Activated CD4-positive, alpha-beta T cell treated with anti-CD3 and anti-CD28 coated beads, Interleukin-2, amount 10 ng/mL, durations not matched to agents 24 days and 14 days (primary cell): ENCODE measurements around the gene C11orf98. TPM values are rescaled to one million over a fixed set of nuclear protein-coding genes. Genes with fewer than 3 reads are reported as not detected.
"Not testable (repeated sequence)": the region's sequence is repeated elsewhere in the genome, so short reads cannot be mapped to it uniquely, and the experiment has no call there.

Experiments used
- DNase-seq: peaks from one replicate; pipeline ENCODE4 v3.0.0; 2022
- H3K27ac Mint-ChIP-seq: one replicate; pipeline ENCODE4 v1.8.0; 2022; ENCODE audit warnings: mild to moderate bottlenecking, mixed read lengths
- H3K27me3 Mint-ChIP-seq: one replicate; pipeline ENCODE4 v1.8.0; 2022; ENCODE audit warnings: mixed read lengths
- H3K36me3 Mint-ChIP-seq: one replicate; pipeline ENCODE4 v1.8.0; 2022; ENCODE audit warnings: low read depth, mild to moderate bottlenecking, mixed read lengths
- H3K4me1 Mint-ChIP-seq: one replicate; pipeline ENCODE4 v1.8.0; 2021; ENCODE audit warnings: mixed read lengths
- H3K4me3 Mint-ChIP-seq: one replicate; pipeline ENCODE4 v1.8.0; 2022; ENCODE audit warnings: mild to moderate bottlenecking, moderate library complexity, mixed read lengths
- H3K9me3 Mint-ChIP-seq: one replicate; pipeline ENCODE4 v1.8.0; 2021; ENCODE audit warnings: mixed read lengths
- intact Hi-C: fragments of 100-400 bp; cut with micrococcal nuclease; formaldehyde crosslinking; loops from one replicate; pipeline ENCODE4 v1.15.1; 2023
- total RNA-seq: library from RNA; stranded (reverse); gene quantifications from 2 replicates; pipeline ENCODE4 v1.2.3, GENCODE V29; 2022

Gene C11orf98
- total RNA-seq, 1 donor from 2014 or later, result 147 TPM

DNA sequence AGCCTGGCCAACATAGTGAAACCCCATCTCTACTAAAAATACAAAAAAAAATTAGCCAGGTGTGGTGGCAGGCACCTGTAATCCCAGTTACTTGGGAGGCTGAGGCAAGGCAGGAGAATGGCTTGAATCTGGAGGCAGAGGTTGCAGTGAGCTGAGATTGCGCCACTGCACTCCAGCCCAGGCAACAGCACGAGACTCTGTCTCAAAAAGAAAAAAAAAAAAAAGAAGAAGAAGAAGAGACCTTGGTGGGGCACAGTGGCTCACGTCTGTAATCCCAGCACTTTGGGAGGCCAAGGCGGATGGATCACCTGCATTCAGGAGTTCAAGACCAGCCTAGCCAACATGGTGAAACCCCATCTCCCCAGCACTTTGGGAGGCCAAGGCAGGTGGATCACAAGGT, 38.9 kb upstream of the C11orf98 start:
- peaks cover 20% of the 10 kb centered on the region for H3K36me3 Mint-ChIP-seq
- intact Hi-C loops, H3K27ac Mint-ChIP-seq, H3K9me3 Mint-ChIP-seq, H3K27me3 Mint-ChIP-seq, DNase-seq, H3K4me3 Mint-ChIP-seq: not testable (repeated sequence)
- H3K4me1 Mint-ChIP-seq, result peaks cover 27% of the 10 kb centered on the region

DNA sequence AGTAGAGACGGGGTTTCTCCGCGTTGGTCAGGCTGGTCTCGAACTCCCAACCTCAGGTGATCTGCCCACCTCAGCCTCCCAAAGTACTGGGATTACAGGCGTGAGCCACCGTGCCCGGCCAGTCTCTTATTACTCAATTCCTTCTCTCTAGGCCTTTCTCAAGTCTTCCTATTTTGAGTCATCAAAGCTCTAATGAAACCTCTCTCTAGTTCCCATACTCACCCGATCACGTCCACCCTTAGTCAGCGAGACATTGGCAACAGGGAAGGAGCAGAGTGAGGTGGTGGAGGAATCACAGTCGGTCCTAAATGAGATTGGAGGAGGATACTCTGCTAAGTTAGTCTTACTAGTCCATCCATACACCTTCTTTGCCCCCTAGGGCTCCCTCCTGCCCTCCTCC, 37.2 kb upstream of the C11orf98 start:
- DNase-seq, result no peak
- H3K4me1 Mint-ChIP-seq, result peaks cover 14% of the 10 kb centered on the region
- intact Hi-C loops, result no loop called here
- no peaks in the 10 kb centered on the region for H3K9me3 Mint-ChIP-seq
- H3K27ac Mint-ChIP-seq, result no peak overlapping the region
- peaks cover 20% of the 10 kb centered on the region for H3K36me3 Mint-ChIP-seq
- no peak overlapping the region for H3K4me3 Mint-ChIP-seq
- H3K27me3 Mint-ChIP-seq, result no peaks in the 10 kb centered on the region

DNA sequence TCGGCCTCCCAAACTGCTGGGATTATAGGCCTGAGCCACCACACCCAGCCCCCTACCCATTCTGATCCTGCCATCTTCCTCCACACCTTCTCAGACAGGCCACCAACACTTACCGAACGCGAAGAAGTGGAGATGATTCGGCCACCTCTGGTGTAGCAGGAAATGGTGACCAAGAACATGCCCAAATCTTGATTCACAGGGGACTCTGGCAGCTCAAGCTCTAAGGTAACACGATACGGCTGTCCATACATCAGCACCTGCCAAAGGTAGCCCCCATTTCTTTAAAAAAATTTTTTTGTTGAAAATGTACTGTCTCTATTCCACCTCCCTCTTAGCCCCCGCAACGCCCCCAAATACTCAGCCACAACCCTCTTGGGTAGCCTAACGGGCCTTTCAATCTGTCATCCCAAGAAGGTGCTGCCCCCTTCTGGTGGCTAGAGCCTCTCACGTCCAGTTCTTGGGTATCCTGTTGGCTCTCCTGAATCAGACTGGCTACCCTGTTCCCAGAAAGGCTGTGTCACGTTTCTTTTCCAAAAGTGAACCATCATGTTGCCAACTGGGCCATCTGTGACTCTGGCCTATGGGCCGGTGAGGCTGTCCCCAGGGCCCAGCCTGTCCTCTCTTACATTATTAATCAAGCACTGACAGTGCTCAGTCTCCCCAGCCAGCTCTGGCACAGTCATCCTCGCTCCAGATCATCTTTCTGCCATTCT, 29.6 kb upstream of the C11orf98 start:
- H3K27me3 Mint-ChIP-seq, result no peaks in the 10 kb centered on the region
- H3K9me3 Mint-ChIP-seq, result no peaks in the 10 kb centered on the region
- peak; percentile 93 for DNase-seq
- H3K36me3 Mint-ChIP-seq, result peaks cover 26% of the 10 kb centered on the region
- intact Hi-C loops, result loop anchor here (5.0 kb wide), 2 partner anchors 102 to 302 kb away; partner anchors contain the start of gene TUT1
- no peak overlapping the region for H3K4me3 Mint-ChIP-seq
- peaks cover 7% of the 10 kb centered on the region for H3K4me1 Mint-ChIP-seq
- H3K27ac Mint-ChIP-seq, result peak overlapping the region; percentile 68

DNA sequence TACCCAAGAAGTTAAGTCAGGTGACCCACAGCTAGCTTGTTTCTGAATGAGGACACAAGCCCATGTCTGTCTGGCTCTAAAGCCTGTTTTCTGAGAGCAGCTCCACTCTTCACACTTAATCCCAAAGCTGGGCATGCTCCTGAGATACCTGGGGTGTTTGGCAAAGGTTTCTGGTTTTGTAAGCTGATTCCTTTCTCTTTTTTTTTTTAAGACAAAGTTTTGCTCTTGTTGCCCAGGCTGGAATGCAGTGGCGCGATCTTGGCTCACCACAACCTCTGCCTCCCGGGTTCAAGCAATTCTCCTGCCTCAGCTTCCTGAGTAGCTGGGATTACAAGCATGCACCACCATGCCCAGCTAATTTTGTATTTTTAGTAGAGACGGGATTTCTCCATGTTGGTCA, 28.6 kb upstream of the C11orf98 start:
- not testable (repeated sequence) for H3K9me3 Mint-ChIP-seq, H3K4me3 Mint-ChIP-seq, DNase-seq, H3K4me1 Mint-ChIP-seq, H3K27me3 Mint-ChIP-seq, H3K27ac Mint-ChIP-seq
- peaks cover 30% of the 10 kb centered on the region for H3K36me3 Mint-ChIP-seq
- intact Hi-C loops, result loop anchor here (5.0 kb wide), 2 partner anchors 101 to 301 kb away; partner anchors contain the start of gene TUT1

DNA sequence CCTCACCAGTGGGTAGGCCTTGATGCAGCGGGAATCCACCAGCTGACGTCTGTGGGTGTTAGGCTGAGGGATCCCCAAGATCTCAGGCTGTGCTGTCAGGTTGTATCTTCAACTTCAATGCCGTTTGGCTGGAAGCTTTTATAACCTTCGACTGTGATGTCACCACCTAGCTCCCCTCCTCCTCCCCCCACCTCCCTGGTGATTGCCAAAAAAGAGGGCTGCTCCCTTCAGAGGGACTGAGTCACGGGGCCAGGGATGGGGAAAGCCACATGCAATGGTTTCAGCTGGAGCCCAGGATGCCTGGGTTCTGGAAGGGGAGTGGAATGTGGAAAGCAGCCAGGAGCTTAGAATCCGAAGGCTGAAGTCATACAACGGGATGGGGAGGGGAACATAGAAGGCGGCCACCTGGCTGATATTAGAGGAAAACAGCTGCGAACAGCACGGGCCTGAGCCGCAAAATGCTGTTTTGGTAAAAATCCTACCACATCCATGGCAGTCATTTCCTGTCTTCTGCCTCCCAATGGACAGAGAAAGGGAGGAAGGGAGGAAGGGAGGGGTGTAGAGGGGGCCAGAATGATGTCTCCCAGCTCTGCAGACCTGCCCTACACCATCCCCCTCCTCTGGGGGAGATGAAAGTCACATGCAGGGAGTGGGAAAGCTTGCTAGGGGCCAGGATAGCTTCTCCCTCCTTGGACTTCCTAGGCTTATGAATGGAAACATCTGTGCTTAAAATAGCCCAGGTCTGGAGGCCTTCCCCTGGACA, 24.6 kb upstream of the C11orf98 start, which contains the start of gene LRRN4CL:
TSS of gene LRRN4CL (minus strand) at position 110 of the 763 bp plus-strand sequence. CDS start 1,022 bp downstream, outside the sequence.
- intact Hi-C loops, result loop anchor here (5.0 kb wide), 2 partner anchors 97 to 297 kb away; partner anchors contain the start of gene TUT1
- H3K4me3 Mint-ChIP-seq, result no peak within 1 kb of the TSS

DNA sequence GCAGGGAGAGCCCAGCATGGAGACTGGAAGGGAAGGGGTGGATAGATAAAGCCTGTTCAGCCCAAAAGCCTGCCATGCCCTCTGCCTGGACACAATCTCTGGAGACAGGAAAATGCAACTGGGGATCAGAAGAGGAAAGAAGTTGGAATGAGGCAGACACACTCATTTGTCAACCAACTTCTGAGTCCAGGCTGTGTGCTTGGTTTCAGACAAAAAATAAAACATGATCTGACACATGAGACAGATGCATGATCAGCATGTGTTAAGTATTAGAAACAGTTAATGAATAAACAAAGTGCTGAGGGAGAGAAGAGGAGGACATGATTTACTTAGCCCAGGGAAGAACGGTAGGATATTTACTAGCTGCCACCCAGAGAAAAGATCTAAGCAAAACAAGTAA, 23.5 kb upstream of the C11orf98 start:
- intact Hi-C loops, result no loop called here
- no peak for DNase-seq
- H3K27ac Mint-ChIP-seq, result no peak overlapping the region
- peaks cover 23% of the 10 kb centered on the region for H3K36me3 Mint-ChIP-seq
- H3K4me1 Mint-ChIP-seq, result no peaks in the 10 kb centered on the region
- peaks cover 9% of the 10 kb centered on the region for H3K27me3 Mint-ChIP-seq
- H3K9me3 Mint-ChIP-seq, result no peaks in the 10 kb centered on the region
- no peak overlapping the region for H3K4me3 Mint-ChIP-seq

More for the DNA sequence above, 24.6 kb upstream of the C11orf98 start, which contains the start of gene LRRN4CL:
- Mint-ChIP-seq H3K27ac (no peak within 1 kb of the TSS), H3K4me1 (peaks cover 2% of the 10 kb centered on the region), H3K27me3 (peaks cover 9% of the 10 kb centered on the region), H3K9me3 (no peaks in the 10 kb centered on the region), H3K36me3 (peaks cover 25% of the 10 kb centered on the region)
- DNase-seq, result no peak

DNA sequence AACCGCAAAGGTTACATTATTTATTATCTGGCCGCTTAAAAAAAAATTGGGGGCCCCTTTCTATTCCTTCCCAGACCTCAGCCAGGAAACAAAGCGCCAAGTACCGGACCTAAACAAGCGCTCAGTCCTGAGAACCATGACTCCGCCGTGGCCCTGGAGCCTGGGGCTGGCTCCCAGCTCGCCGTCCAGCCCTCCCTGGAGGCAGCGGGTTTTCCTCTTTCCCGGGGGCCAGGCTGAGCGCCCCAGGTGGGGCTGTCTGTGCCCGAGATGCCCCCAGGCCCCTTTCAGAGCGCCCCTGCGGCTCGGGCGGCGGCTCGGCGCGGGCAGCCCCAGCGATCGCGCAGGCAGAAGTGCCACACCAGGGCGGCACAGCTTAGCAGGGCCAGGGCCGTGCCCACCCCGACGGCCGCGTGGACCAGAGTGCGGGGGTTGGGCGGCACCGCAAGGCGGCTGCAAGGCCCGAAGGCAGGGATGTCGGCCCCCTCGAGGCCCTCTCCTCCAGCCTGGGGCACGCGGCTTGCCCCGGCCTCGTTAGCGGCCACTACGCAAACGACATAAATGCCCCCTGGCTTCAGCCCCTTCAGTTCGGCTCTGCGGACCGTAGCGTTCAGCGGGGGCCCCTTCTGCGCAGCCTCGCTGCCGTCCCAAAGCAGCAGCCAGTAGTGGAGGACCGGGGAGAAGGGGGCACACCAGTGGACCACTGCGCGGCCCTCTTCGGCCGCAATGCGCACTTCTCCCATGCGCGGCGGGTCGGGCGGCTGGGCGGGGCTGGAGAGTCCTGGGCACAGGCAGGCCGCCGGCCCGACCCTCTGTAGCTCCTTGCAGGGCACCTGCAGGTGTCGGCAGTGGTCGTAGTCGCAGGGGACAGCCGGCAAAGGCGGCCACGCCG, 22.7 kb upstream of the C11orf98 start:
- Mint-ChIP-seq H3K4me1 (no peaks in the 10 kb centered on the region), H3K27ac (no peak overlapping the region), H3K36me3 (peaks cover 19% of the 10 kb centered on the region), H3K27me3 (peaks cover 9% of the 10 kb centered on the region), H3K9me3 (no peaks in the 10 kb centered on the region), H3K4me3 (no peak overlapping the region)
- DNase-seq, result no peak
- intact Hi-C loops, result no loop called here

DNA sequence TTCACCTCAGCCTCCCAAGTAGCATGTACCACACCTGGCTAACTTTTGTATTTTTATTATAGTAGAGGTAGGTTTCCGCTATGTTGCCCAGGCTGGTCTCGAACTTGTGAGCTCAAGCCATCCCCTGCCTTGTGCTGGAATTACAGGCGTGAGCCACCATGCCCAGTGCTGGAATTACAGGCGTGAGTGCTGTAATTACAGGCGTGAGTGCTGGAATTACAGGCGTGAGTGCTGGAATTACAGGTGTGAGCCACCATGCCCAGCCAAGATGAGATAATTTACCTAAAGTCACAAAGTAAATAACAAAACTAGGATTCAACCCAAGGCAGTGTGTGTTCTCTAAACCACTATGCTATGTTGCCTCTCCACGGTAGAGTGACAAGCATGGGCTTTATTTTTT, 17.5 kb upstream of the C11orf98 start:
- no peak for DNase-seq
- H3K27me3 Mint-ChIP-seq, result peaks cover 2% of the 10 kb centered on the region
- peaks cover 7% of the 10 kb centered on the region for H3K36me3 Mint-ChIP-seq
- intact Hi-C loops, result no loop called here
- H3K27ac Mint-ChIP-seq, result no peak overlapping the region
- no peak overlapping the region for H3K4me3 Mint-ChIP-seq
- peaks cover 16% of the 10 kb centered on the region for H3K4me1 Mint-ChIP-seq
- no peaks in the 10 kb centered on the region for H3K9me3 Mint-ChIP-seq

DNA sequence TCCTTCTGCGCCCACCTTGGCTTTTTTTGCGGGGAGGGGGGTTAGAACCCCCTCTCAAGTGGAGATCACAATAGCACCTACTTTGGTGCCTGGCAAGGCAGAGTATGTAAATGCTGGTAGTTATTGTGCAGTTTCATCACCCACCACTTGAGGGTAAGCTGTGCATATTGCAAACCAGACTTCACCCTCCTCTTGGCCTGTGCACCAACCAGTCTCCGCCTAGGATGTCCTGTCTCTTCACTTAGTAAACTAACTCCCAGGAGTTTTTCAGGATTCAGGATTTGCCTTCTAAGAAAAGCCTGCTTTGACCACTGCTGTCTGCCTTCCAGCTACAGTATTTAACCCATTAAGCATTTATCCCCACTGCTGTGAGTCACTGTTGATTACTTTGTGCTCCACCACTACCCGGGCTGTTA, 15.8 kb upstream of the C11orf98 start:
- peak; percentile 84 for DNase-seq
- Mint-ChIP-seq H3K36me3 (peaks cover 21% of the 10 kb centered on the region), H3K9me3 (no peaks in the 10 kb centered on the region), H3K27me3 (no peaks in the 10 kb centered on the region), H3K4me1 (peaks cover 24% of the 10 kb centered on the region), H3K27ac (peak overlapping the region; percentile 61), H3K4me3 (peak overlapping the region; percentile 44)
- intact Hi-C loops, result no loop called here

DNA sequence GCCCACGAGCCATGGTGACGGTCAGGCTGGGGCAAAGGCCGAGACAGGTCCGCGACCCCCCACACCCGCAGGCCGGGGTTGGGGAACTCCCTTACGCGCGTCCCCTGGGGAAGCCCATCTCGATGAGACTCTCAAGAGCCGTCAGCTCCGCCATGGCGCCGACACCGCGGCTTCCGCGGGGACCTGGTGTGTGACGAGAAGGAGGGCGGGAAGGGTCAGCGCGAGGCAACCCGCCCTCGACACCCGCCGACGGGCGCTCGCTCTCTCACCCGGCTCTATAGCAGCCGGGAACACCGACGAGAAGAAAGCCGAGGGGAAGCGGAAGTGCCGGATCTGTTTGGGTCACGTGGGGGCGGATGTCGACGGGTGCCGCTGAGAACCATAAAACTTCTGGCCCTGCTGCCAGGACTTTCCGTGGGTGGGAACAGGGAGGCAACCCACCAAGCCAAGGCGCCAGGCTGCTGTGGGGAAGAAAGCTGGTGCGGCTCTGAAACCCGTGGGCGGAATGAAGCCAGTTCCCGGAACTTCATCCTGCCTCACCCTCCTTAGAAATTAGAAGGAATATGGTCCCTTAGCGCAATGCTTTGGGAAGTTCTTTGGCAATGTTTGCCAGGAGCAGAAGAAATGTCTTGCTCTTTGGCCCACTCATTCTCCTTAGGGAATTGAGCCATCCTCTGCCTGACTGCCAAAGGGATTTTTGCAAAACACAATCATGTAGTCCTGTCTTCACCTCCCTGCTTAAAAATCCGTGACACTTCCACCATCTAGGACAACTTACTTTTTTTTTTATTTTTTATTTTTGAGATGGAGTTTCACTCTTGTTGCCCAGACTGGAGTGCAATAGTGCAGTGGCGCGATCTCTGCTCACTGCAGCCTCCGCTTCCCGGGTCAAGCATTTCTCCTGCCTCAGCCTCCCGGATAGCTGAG, 14.0 kb upstream of the C11orf98 start, which contains the start of gene UBXN1:
TSS of gene UBXN1 (minus strand) at position 304 of the 927 bp plus-strand sequence. CDS start at position 154, 150 bp downstream.
- H3K27me3 Mint-ChIP-seq, result no peaks in the 10 kb centered on the region
- peaks cover 26% of the 10 kb centered on the region for H3K36me3 Mint-ChIP-seq
- peak within 1 kb of the TSS; percentile 96 for H3K27ac Mint-ChIP-seq
- intact Hi-C loops, result loop anchor here (1.0 to 10.0 kb wide), 5 partner anchors 8 to 254 kb away; partner anchors contain the start of genes C11orf98, CSKMT, INTS5 and UQCC3
- peaks cover 27% of the 10 kb centered on the region for H3K4me1 Mint-ChIP-seq
- DNase-seq, result peak; percentile 95
- H3K4me3 Mint-ChIP-seq, result peak within 1 kb of the TSS; percentile 85
- H3K9me3 Mint-ChIP-seq, result no peaks in the 10 kb centered on the region

DNA sequence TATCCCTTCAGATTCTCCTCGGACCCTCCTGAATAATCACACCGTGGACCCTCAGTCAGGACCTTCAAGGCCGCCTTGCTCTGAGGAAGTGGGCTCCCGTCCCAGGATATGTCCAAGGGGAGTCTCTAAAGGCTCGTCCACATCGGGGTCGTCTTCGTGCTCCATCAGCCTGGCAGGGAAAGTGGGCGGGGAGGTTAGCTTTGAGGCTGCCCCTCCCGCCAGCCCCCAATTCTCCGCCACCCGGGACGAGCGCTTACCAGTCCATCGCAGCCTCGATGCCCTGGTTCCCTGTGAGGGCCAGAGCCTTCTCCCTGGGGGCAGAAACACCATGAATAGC, 13.4 kb upstream of the C11orf98 start:
- Mint-ChIP-seq H3K27ac (peak overlapping the region; percentile 96), H3K27me3 (no peaks in the 10 kb centered on the region), H3K4me1 (peaks cover 29% of the 10 kb centered on the region), H3K9me3 (no peaks in the 10 kb centered on the region), H3K4me3 (peak overlapping the region; percentile 85), H3K36me3 (peaks cover 29% of the 10 kb centered on the region)
- intact Hi-C loops, result loop anchor here (2.0 to 10.0 kb wide), 3 partner anchors 14 to 254 kb away; partner anchors contain the start of genes C11orf98, CSKMT and INTS5
- DNase-seq, result no peak

DNA sequence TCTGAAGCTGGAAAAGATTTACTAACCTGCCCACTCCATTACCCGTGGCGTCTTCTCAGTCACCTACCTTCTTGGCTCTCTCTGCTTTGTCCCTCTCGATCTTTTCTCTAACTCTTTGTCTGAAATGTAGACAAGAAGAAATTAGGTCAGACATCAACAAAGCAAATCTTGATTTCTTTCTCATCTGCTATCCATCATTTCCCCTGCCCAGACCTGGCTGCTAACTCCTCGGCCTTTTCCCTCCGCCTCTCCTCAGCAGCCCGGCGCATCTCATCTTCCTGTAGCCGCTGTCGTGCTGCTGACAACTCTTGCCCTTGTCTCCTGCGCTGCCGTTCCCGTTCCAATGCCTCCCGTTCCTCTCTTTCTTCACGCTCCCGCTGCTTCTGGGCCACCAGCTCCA, 12.7 kb upstream of the C11orf98 start:
- peak overlapping the region; percentile 85 for H3K4me3 Mint-ChIP-seq
- DNase-seq, result no peak
- H3K36me3 Mint-ChIP-seq, result peaks cover 31% of the 10 kb centered on the region
- no peaks in the 10 kb centered on the region for H3K27me3 Mint-ChIP-seq
- H3K9me3 Mint-ChIP-seq, result no peaks in the 10 kb centered on the region
- intact Hi-C loops, result loop anchor here (2.0 to 10.0 kb wide), 3 partner anchors 13 to 253 kb away; partner anchors contain the start of genes C11orf98, CSKMT and INTS5
- H3K4me1 Mint-ChIP-seq, result peaks cover 29% of the 10 kb centered on the region
- peak overlapping the region; percentile 96 for H3K27ac Mint-ChIP-seq
